Measurements from ENCODE around the gene WFDC5. TPM values are rescaled to one million over a fixed set of nuclear protein-coding genes. Genes with fewer than 3 reads are reported as not detected.
"Not testable (repeated sequence)": the region's sequence is repeated elsewhere in the genome, so short reads cannot be mapped to it uniquely, and the experiment has no call there.

Gene WFDC5
- polyA plus RNA-seq, 3 donors: not detected

GRCh38 chr20:45066372-45066771 lies 48.6 kb downstream of the WFDC5 start:
- no peak for DNase-seq (ENCODE audit: extremely low read depth in 1 of 11, low read depth in 9 of 11, low spot score in 4 of 11)

- no peak for DNase-seq (ENCODE audit: extremely low read depth in 1 of 11, low read depth in 9 of 11, low spot score in 4 of 11)
Observed at GRCh38 chr20:45064812-45065211, 50.2 kb downstream of the WFDC5 start.

- not testable (repeated sequence) for DNase-seq (ENCODE audit: extremely low read depth in 1 of 11, low read depth in 9 of 11, low spot score in 4 of 11)
Observed at GRCh38 chr20:45063107-45063506, 51.9 kb downstream of the WFDC5 start.

GRCh38 chr20:45061244-45061643 lies 53.7 kb downstream of the WFDC5 start:
- DNase-seq (ENCODE audit: extremely low read depth in 1 of 11, low read depth in 9 of 11, low spot score in 4 of 11): no peak

- no peak for DNase-seq (ENCODE audit: extremely low read depth in 1 of 11, low read depth in 9 of 11, low spot score in 4 of 11)
Observed at GRCh38 chr20:45060294-45060693, 54.7 kb downstream of the WFDC5 start.

Other genes with a start within 250 kb of the WFDC5 start
- 100 to 1,000 TPM; 203 to 250 (median 209) TPM for gene YWHAB, start 229.5 kb downstream of the WFDC5 start, polyA plus RNA-seq (ENCODE audit: insufficient read length in 3 of 3)
- 100 to 1,000 TPM in 1 of 3 donors, 10 to 100 TPM in 2; 59.6 to 104 (median 62.8) TPM for gene PABPC1L, start 205.1 kb downstream of the WFDC5 start, polyA plus RNA-seq (ENCODE audit: insufficient read length in 3 of 3)
- gene TOMM34, start 154.8 kb downstream of the WFDC5 start, polyA plus RNA-seq (ENCODE audit: insufficient read length in 3 of 3): 10 to 100 TPM; 36.8 to 42.6 (median 40.9) TPM
- gene STK4, start 148.7 kb downstream of the WFDC5 start, polyA plus RNA-seq (ENCODE audit: insufficient read length in 3 of 3): 10 to 100 TPM; 16.7 to 20.8 (median 19.8) TPM
- under 1 TPM; 0.42 to 0.65 (median 0.62) TPM for gene KCNS1, start 14.0 kb downstream of the WFDC5 start, polyA plus RNA-seq (ENCODE audit: insufficient read length in 3 of 3)
- gene WFDC12, start 9.3 kb upstream of the WFDC5 start, polyA plus RNA-seq (ENCODE audit: insufficient read length in 3 of 3): not detected
- not detected for gene PI3, start 59.7 kb upstream of the WFDC5 start, polyA plus RNA-seq (ENCODE audit: insufficient read length in 3 of 3)
- not detected for gene SEMG1, start 91.9 kb upstream of the WFDC5 start, polyA plus RNA-seq (ENCODE audit: insufficient read length in 3 of 3)
- gene SEMG2, start 106.2 kb upstream of the WFDC5 start, polyA plus RNA-seq (ENCODE audit: insufficient read length in 3 of 3): under 1 TPM in 1 of 3 donors, not detected in 2; 0.17 TPM
- gene SLPI, start 139.4 kb upstream of the WFDC5 start, polyA plus RNA-seq (ENCODE audit: insufficient read length in 3 of 3): 1 to 10 TPM in 1 of 3 donors, under 1 TPM in 1, not detected in 1; 0.34 to 1.3 TPM
- under 1 TPM in 1 of 3 donors, not detected in 2; 0.20 TPM for gene RBPJL, start 191.7 kb upstream of the WFDC5 start, polyA plus RNA-seq (ENCODE audit: insufficient read length in 3 of 3)
- gene MATN4, start 193.1 kb upstream of the WFDC5 start, polyA plus RNA-seq (ENCODE audit: insufficient read length in 3 of 3): under 1 TPM; 0.17 to 0.55 (median 0.41) TPM
- gene SDC4, start 233.2 kb upstream of the WFDC5 start, polyA plus RNA-seq (ENCODE audit: insufficient read length in 3 of 3): 100 to 1,000 TPM; 130 to 177 (median 159) TPM
- 10 to 100 TPM; 32.5 to 34.1 (median 33.7) TPM for gene SYS1, start 248.0 kb upstream of the WFDC5 start, polyA plus RNA-seq (ENCODE audit: insufficient read length in 3 of 3)

All from renal cortex interstitium (tissue), 11 donors.